Measurements from ENCODE around the gene LDLRAD4.

LDLRAD4 gene

GRCh38 chr18:13579874-13580273, 361.3 kb downstream of the LDLRAD4 start:
- no peak overlapping the region for H3K27ac ChIP-seq

GRCh38 chr18:13580351-13580750, 361.8 kb downstream of the LDLRAD4 start:
- no peak overlapping the region for H3K27ac ChIP-seq
- TF ChIP-seq ZFX (IDR thresholded peaks at IDR 0.05): no peak
- TF ChIP-seq, protein P1, sequence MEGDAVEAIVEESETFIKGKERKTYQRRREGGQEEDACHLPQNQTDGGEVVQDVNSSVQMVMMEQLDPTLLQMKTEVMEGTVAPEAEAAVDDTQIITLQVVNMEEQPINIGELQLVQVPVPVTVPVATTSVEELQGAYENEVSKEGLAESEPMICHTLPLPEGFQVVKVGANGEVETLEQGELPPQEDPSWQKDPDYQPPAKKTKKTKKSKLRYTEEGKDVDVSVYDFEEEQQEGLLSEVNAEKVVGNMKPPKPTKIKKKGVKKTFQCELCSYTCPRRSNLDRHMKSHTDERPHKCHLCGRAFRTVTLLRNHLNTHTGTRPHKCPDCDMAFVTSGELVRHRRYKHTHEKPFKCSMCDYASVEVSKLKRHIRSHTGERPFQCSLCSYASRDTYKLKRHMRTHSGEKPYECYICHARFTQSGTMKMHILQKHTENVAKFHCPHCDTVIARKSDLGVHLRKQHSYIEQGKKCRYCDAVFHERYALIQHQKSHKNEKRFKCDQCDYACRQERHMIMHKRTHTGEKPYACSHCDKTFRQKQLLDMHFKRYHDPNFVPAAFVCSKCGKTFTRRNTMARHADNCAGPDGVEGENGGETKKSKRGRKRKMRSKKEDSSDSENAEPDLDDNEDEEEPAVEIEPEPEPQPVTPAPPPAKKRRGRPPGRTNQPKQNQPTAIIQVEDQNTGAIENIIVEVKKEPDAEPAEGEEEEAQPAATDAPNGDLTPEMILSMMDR (conservative IDR thresholded peaks at IDR 0.05): no peak

More at GRCh38 chr18:13579874-13580273, 361.3 kb downstream of the LDLRAD4 start:
- TF ChIP-seq, protein P1 (conservative IDR thresholded peaks at IDR 0.05): no peak
- TF ChIP-seq ZFX (IDR thresholded peaks at IDR 0.05): no peak

- H3K27ac ChIP-seq: no peak overlapping the region
Observed at GRCh38 chr18:13580991-13581390, 362.4 kb downstream of the LDLRAD4 start.

GRCh38 chr18:13581496-13582177, 363.1 kb downstream of the LDLRAD4 start:
- H3K27ac ChIP-seq: no peak overlapping the region
- TF ChIP-seq ZFX (IDR thresholded peaks at IDR 0.05): no peak
- TF ChIP-seq, protein P1 (conservative IDR thresholded peaks at IDR 0.05): no peak

More at GRCh38 chr18:13580991-13581390, 362.4 kb downstream of the LDLRAD4 start:
- TF ChIP-seq ZFX (IDR thresholded peaks at IDR 0.05): no peak
- TF ChIP-seq, protein P1 (conservative IDR thresholded peaks at IDR 0.05): no peak

GRCh38 chr18:13582178-13582670, 363.7 kb downstream of the LDLRAD4 start:
- TF ChIP-seq ZFX (IDR thresholded peaks at IDR 0.05): no peak
- TF ChIP-seq, protein P1 (conservative IDR thresholded peaks at IDR 0.05): no peak
- H3K27ac ChIP-seq: no peak overlapping the region

- H3K27ac ChIP-seq: no peak overlapping the region
Observed at GRCh38 chr18:13583576-13584550, 365.3 kb downstream of the LDLRAD4 start.

More at GRCh38 chr18:13583576-13584550, 365.3 kb downstream of the LDLRAD4 start:
- no peak for TF ChIP-seq ZFX (IDR thresholded peaks at IDR 0.05)
- TF ChIP-seq, protein P1 (conservative IDR thresholded peaks at IDR 0.05): no peak
